ENCODE results near the gene OBSCN. TPM values are rescaled to one million over a fixed set of nuclear protein-coding genes. Genes with fewer than 3 reads are reported as not detected.

Gene OBSCN
- total and polyA plus RNA-seq, 2 of the 4 experiments (the other 2 are of a cell fraction): 4.1 to 9.5 TPM

DNA sequence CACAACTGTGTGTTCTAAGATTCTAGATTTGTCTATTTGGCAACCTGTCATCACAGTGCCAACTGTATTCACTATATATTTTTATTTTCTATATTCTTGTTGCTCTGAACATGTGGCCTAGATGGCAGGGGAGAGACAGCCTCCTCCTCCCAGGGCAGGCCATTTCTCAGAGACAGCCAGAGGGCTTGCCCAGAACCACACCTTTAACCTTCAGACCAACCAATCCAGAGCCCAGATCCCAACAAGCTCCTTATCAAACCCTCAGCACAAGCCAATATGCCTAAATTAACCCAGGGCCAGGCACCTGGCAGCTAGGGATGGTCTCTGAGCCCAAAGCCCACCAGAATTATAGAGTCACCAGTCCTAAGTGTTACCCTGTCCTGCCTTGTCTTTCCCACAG, 179.5 kb downstream of the OBSCN start:
- no peak overlapping the region for H3K4me3 ChIP-seq (ENCODE audit: insufficient read depth, low read depth, low read length)
- H3K4ac ChIP-seq (ENCODE audit: low read depth, low read length): no peak overlapping the region
- no peak overlapping the region for H4K5ac ChIP-seq (ENCODE audit: low read depth, low read length)
- POLR2A ChIA-PET (ENCODE audit: unreplicated experiment): no interaction called here
- H3K9me1 ChIP-seq (ENCODE audit: insufficient read depth, low read length): no peaks in the 10 kb centered on the region
- 0 out of 4 replicates have a peak, but pooled peaks cover 0 to 3% of the 10 kb centered on the region in 2 experiments for H3K79me1 ChIP-seq (ENCODE audit: low read depth in 1 of 2, low read length in 2 of 2)
- H2AK9ac ChIP-seq (replicated peaks; ENCODE audit: low read depth, low read length, poor library complexity): no peak overlapping the region
- no TSS peak for BruUV-seq (replicated peaks)
- no peak overlapping the region for H3K4me2 ChIP-seq (ENCODE audit: low read depth, low read length)
- H2BK120ac ChIP-seq (ENCODE audit: low read depth, low read length): no peak overlapping the region
- H2AK5ac ChIP-seq (ENCODE audit: low read depth, low read length): no peak overlapping the region
- no peak overlapping the region for H3K9ac ChIP-seq (ENCODE audit: low read depth, low read length)
- peaks cover 7% of the 10 kb centered on the region for H3K4me1 ChIP-seq (ENCODE audit: control insufficient read depth, insufficient read depth, low read length)
- peaks cover 6% of the 10 kb centered on the region; the same call in 1 of the 2 replicates for H3K36me3 ChIP-seq (ENCODE audit: control insufficient read depth, insufficient read depth, low read length)
- H3K9me3 ChIP-seq (ENCODE audit: control insufficient read depth, insufficient read depth, low read length): no peaks in the 10 kb centered on the region
- H3K14ac ChIP-seq (replicated peaks; ENCODE audit: low read depth, low read length): no peak overlapping the region
- no peak overlapping the region for H2AFZ ChIP-seq (replicated peaks; ENCODE audit: low read length, poor library complexity)
- no peak for ATAC-seq (ENCODE audit: low read depth)
- intact Hi-C loops (cut with micrococcal nuclease): no loop called here
- no peak overlapping the region for H3K18ac ChIP-seq (ENCODE audit: low read depth, low read length)
- no peak overlapping the region for H2BK20ac ChIP-seq (ENCODE audit: low read depth, low read length)
- CTCF ChIA-PET: no interaction called here
- no peak overlapping the region for H3K23ac ChIP-seq (ENCODE audit: low read depth, low read length)
- no peak overlapping the region for H4K8ac ChIP-seq (ENCODE audit: low read depth in 2 of 2, low read length in 2 of 2)
- H3K27ac ChIP-seq (ENCODE audit: insufficient read depth, low read length): no peak overlapping the region
- DNase-seq: no peak
- in situ Hi-C loops (cut with MboI; ENCODE audit: low sequenced_read_pairs): no loop called here
- TF ChIP-seq, protein P1, sequence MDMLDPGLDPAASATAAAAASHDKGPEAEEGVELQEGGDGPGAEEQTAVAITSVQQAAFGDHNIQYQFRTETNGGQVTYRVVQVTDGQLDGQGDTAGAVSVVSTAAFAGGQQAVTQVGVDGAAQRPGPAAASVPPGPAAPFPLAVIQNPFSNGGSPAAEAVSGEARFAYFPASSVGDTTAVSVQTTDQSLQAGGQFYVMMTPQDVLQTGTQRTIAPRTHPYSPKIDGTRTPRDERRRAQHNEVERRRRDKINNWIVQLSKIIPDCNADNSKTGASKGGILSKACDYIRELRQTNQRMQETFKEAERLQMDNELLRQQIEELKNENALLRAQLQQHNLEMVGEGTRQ (IDR thresholded peaks at IDR 0.05; ENCODE audit: low read depth, low read length): no peak
- no peak for TF ChIP-seq FOS (IDR thresholded peaks at IDR 0.05; ENCODE audit: low read depth, low read length)
- TF ChIP-seq MAFK (IDR thresholded peaks at IDR 0.05; ENCODE audit: low read depth, low read length): no peak
- no peak for TF ChIP-seq MXI1 (IDR thresholded peaks at IDR 0.05; ENCODE audit: borderline replicate concordance, low read depth, low read length)
- TF ChIP-seq, protein P2, sequence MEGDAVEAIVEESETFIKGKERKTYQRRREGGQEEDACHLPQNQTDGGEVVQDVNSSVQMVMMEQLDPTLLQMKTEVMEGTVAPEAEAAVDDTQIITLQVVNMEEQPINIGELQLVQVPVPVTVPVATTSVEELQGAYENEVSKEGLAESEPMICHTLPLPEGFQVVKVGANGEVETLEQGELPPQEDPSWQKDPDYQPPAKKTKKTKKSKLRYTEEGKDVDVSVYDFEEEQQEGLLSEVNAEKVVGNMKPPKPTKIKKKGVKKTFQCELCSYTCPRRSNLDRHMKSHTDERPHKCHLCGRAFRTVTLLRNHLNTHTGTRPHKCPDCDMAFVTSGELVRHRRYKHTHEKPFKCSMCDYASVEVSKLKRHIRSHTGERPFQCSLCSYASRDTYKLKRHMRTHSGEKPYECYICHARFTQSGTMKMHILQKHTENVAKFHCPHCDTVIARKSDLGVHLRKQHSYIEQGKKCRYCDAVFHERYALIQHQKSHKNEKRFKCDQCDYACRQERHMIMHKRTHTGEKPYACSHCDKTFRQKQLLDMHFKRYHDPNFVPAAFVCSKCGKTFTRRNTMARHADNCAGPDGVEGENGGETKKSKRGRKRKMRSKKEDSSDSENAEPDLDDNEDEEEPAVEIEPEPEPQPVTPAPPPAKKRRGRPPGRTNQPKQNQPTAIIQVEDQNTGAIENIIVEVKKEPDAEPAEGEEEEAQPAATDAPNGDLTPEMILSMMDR (conservative IDR thresholded peaks at IDR 0.05; ENCODE audit: low read depth, low read length): no peak
- TF ChIP-seq, protein P3, sequence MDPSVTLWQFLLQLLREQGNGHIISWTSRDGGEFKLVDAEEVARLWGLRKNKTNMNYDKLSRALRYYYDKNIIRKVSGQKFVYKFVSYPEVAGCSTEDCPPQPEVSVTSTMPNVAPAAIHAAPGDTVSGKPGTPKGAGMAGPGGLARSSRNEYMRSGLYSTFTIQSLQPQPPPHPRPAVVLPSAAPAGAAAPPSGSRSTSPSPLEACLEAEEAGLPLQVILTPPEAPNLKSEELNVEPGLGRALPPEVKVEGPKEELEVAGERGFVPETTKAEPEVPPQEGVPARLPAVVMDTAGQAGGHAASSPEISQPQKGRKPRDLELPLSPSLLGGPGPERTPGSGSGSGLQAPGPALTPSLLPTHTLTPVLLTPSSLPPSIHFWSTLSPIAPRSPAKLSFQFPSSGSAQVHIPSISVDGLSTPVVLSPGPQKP (IDR thresholded peaks at IDR 0.05; ENCODE audit: borderline replicate concordance, low read depth, low read length): no peak
- TF ChIP-seq RAD21 (IDR thresholded peaks at IDR 0.05; ENCODE audit: low read length): no peak
- TF ChIP-seq SMC3 (IDR thresholded peaks at IDR 0.05; ENCODE audit: low read depth, low read length): no peak
- no peak for TF ChIP-seq MAZ (IDR thresholded peaks at IDR 0.05; ENCODE audit: borderline replicate concordance, low read depth, low read length)
- TF ChIP-seq RFX5 (IDR thresholded peaks at IDR 0.05; ENCODE audit: low read depth, low read length): no peak
- no peak for TF ChIP-seq NFE2L2 (IDR thresholded peaks at IDR 0.05; ENCODE audit: low read depth, low read length)
- TF ChIP-seq RCOR1 (IDR thresholded peaks at IDR 0.05; ENCODE audit: insufficient replicate concordance, low read length): no peak
- no peak for TF ChIP-seq CEBPB (IDR thresholded peaks at IDR 0.05; ENCODE audit: low read depth, low read length)
- TF ChIP-seq POLR2A (IDR thresholded peaks at IDR 0.05; ENCODE audit: low read depth, low read length): no peak
- TF ChIP-seq BHLHE40 (IDR thresholded peaks at IDR 0.05; ENCODE audit: low read depth, low read length): no peak
- no peak for TF ChIP-seq CHD1 (IDR thresholded peaks at IDR 0.05; ENCODE audit: low read depth, low read length)
- no peak overlapping the region for H3K56ac ChIP-seq (ENCODE audit: extremely low read depth, insufficient read depth, low read length)
- H4K91ac ChIP-seq (ENCODE audit: insufficient read depth, low read depth, low read length): no peak overlapping the region
- H3K27me3 ChIP-seq (ENCODE audit: control insufficient read depth, insufficient read depth, low read length): no peaks in the 10 kb centered on the region
- no peaks in the 10 kb centered on the region for H4K20me1 ChIP-seq (ENCODE audit: insufficient read depth, low read length)
- no peak overlapping the region for H2BK5ac ChIP-seq (ENCODE audit: low read depth, low read length, poor library complexity, severe bottlenecking)
- H2BK15ac ChIP-seq (ENCODE audit: low read depth, low read length): no peak overlapping the region
- dilution Hi-C loops (cut with HindIII; ENCODE audit: low sequenced_read_pairs, unreplicated experiment): no loop called here
